HG03045 (cell line): Measurements from ENCODE around the gene TRAPPC14.
"Not testable (repeated sequence)": the region's sequence is repeated elsewhere in the genome, so short reads cannot be mapped to it uniquely, and the experiment has no call there.

Source experiments
- ATAC-seq: cut with Tn5 transposase; IDR thresholded peaks from one replicate; pipeline ENCODE4 v1.9.1; 2021; ENCODE audit warnings: mild to moderate bottlenecking, moderate library complexity; ENCODE audit not compliant: unreplicated experiment

Gene TRAPPC14

GRCh38 chr7:100154651-100155491, 3.7 kb downstream of the TRAPPC14 start:
- ATAC-seq = no peak

GRCh38 chr7:100153708-100154535, 4.6 kb downstream of the TRAPPC14 start:
- no peak for ATAC-seq

- no peak for ATAC-seq
These were observed 5.4 kb downstream of the TRAPPC14 start for GRCh38 chr7:100152937-100153666.

DNA sequence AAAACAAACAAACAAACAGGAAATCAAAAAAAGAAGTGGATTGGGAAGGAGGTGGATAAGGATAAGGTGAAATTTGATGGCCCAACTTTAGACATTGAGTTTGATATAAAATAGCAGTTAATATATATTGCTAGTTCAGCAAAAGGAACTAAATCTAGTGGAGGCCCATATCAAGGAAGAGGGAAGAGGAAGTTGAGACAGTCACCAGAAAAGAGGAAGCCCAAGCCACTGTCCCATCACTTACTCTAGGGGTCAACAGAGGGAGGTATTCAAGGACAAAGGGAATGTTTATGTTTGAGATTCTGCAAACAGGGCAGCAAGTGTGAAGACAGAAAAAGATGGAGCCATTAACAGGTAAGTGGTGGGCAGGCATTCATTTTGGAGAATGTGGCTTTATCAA, 6.1 kb downstream of the TRAPPC14 start:
- ATAC-seq = no peak

GRCh38 chr7:100148559-100149328, 9.8 kb downstream of the TRAPPC14 start, which contains the start of gene LAMTOR4:
Gene LAMTOR4, plus strand, starts transcription at chr7:100148918. Its CDS starts 55 bp downstream, at chr7:100148973.
- ATAC-seq = peak; percentile 99

DNA sequence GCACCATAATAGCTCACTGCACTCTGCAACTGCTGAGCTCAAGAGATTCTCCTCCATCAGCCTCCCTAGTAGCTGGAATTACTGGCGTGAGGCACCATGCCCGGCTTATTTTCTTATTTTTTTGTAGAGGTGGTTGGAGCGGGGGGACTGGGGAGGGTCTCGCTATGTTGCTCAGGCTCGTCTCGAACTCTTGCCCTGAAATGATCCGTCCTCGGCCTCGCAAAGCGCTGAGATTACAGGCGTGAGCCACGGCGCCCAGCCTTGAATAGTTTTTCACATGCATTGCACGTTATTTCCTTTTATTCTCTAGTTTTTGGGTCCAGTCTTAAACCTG, 10.3 kb downstream of the TRAPPC14 start:
- no peak for ATAC-seq

- ATAC-seq = no peak
These were observed 11.2 kb downstream of the TRAPPC14 start for GRCh38 chr7:100147278-100147677.

DNA sequence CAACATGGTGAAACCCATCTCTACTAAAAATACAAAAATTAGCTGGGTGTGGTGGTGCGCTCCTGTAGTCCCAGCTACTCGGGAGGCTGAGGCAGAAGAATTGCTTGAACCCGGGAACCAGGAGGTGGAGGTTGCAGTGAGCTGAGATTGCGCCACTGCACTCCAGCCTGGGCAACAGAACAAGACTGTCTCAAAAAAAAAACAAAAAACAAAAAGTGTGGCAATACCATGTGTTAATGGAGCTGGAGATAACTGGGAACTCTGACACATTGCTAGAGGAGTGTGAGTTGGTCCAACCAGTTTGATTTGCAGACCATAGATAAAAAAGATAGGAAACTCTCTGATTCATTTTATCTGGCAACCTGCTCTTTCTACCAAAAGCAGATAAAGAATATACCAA, 12.2 kb downstream of the TRAPPC14 start:
- ATAC-seq = not testable (repeated sequence)

DNA sequence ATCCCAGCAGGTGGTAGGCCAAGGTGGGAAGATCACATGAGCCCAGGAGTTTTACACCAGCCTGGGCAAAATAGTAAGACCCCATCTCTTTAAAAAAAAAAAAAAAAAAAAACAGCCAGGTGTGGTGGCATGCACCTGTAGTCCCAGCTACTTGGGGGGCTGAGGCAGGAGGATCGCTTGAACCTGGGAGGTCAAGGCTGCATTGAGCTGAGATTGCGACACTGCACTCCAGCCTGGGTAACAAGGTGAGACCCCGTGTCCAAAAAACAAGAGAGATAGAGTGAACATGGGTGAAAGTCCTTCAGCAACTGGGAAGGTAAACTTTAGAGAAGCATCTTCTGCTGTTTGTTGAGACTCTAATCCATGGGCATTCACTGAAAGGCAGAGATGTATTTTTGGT, 16.1 kb downstream of the TRAPPC14 start:
- ATAC-seq = no peak

GRCh38 chr7:100141555-100141949, 17.0 kb downstream of the TRAPPC14 start:
- ATAC-seq = no peak

- no peak for ATAC-seq
These were observed 20.4 kb downstream of the TRAPPC14 start for GRCh38 chr7:100137851-100138760.

DNA sequence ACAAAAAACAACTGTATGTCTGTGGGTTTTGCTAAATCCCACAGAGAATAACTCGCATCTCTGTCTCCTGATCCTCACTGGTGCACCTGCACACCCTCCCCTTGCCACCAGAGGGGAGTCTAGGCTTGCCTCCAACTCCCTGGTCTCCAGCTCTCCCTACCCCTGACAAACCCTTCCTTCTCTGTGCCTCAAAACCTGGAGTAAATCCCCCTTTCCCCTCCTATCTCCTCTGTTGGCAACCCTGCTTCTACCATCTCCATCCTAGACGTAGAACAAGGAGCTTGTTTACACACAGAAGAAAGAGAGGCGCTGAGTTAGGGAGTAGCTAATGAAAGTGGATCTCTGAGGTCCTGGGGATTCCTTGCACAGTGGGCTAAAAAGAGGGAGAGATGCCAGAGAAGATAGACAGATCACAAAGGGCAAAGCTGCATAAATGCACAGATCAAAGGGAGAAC, 25.8 kb downstream of the TRAPPC14 start:
- no peak for ATAC-seq

GRCh38 chr7:100132126-100132525, 26.4 kb downstream of the TRAPPC14 start:
- ATAC-seq = no peak

DNA sequence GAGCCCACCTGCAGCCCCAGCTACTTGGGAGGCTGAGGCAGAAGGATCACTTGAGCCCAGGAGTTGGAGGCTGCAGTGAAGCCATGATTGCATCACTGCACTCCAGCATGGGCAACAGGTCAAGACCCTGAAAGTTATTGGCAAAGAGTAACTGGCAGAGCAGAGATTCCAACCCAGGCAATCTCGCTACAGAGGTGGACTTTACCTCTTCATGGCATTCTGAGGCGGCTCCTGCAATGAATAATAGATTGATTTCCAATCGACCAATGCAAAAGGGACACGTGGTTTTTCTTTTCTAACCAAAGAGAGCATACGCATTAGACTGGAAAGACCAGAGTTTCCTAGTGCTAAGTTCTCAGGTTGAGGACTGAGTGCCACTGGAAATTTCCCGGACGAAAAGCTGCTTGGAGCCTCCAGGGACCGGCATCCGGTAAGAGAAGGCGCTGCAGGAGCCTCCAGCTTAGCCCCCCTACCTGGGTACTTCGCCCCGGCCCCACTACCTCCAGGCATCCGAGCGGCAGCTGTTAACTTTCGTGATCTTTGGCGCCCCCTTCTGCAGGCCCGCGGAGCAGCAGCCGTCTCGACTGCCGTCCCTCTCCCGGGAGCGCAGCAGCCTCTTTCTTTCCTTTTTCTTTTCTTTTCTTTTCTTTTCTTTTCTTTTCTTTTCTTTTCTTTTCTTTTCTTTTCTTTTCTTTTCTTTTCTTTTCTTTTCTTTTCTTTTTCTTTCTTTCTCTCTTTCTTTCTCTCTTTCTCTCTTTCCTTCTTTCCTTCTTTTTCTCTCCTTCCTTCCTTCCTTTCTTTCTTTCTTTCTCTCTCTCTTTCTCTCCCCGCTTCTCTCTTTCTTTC, 27.7 kb downstream of the TRAPPC14 start:
- no peak for ATAC-seq

DNA sequence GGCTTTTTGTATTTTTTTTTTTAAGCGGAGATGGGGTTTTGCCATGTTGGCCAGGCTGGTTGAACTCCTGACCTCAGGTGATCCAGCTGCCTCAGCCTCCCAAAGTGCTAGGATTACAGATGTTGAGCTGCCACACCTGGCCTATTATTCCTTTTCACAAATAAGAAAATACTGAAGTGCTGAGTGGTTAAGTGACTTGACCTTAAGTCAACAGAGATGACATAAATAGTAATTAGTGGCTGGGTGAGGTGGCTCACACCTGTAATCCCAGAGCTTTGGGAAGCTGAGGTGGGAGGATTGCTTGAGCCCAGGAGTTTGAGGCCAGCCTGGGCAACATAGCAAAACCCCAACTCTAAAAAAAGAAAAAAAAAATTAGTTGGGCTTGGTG, 28.3 kb downstream of the TRAPPC14 start:
- not testable (repeated sequence) for ATAC-seq

DNA sequence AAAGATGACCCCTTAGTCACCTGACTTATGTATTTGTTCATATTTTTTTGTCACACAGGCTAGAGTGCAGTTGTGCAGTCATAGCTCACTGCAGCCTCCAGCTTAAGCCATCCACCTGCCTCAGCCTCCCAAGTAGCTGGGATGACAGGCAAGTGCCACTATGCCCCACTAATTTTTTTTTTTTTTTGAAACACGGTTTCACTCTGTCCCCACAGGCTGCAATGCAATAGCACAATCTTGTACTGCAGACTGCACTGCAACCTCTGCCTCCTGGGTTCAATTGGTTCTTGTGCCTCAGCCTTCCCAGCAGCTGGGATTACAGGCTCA, 29.9 kb downstream of the TRAPPC14 start:
- no peak for ATAC-seq

- no peak for ATAC-seq
These were observed 30.5 kb downstream of the TRAPPC14 start for GRCh38 chr7:100127866-100128636.
